NCI-H1105 (cell line): ENCODE results near the gene ZNF621.
A peak's percentile ranks its signal among the peaks of the same experiment; 100 is the strongest.

ENCODE experiments used
- DNase-seq: peaks from one replicate; lab custom pipeline; 2025; lab: John Stamatoyannopoulos, UW

The ZNF621 gene

GRCh38 chr3:40524568-40525285 lies at the start of gene ZNF621:
Gene ZNF621 (plus strand): TSS chr3:40524960. CDS start chr3:40525841, 881 bp downstream.
- peak; percentile 55 for DNase-seq

- DNase-seq = peak; percentile 46
These were observed 48.0 kb upstream of the ZNF621 start, which contains the start of gene ZNF619 for GRCh38 chr3:40476478-40477470. Gene ZNF619 (plus strand): TSS chr3:40477122. CDS start chr3:40477980, 858 bp downstream.

- DNase-seq = no peak
These were observed 47.1 kb upstream of the ZNF621 start for GRCh38 chr3:40477666-40478065.

GRCh38 chr3:40487172-40487571 lies 37.6 kb upstream of the ZNF621 start:
- DNase-seq = no peak

GRCh38 chr3:40490916-40491315 lies 33.8 kb upstream of the ZNF621 start:
- DNase-seq = no peak

GRCh38 chr3:40494698-40495097 lies 30.1 kb upstream of the ZNF621 start:
- no peak for DNase-seq

- DNase-seq = no peak
These were observed 27.5 kb upstream of the ZNF621 start for GRCh38 chr3:40497288-40497687.

GRCh38 chr3:40499952-40500351 lies 24.8 kb upstream of the ZNF621 start:
- DNase-seq = no peak

GRCh38 chr3:40502034-40502433 lies 22.7 kb upstream of the ZNF621 start:
- no peak for DNase-seq

- no peak for DNase-seq
These were observed 19.9 kb upstream of the ZNF621 start for GRCh38 chr3:40504636-40505430.

GRCh38 chr3:40505599-40506462 lies 18.9 kb upstream of the ZNF621 start, which contains the start of gene ZNF620:
Gene ZNF620 (plus strand): TSS chr3:40506039. CDS start chr3:40506353, 314 bp downstream.
- peak; percentile 78 for DNase-seq

GRCh38 chr3:40511031-40511718 lies 13.6 kb upstream of the ZNF621 start:
- no peak for DNase-seq

- DNase-seq = no peak
These were observed 8.6 kb upstream of the ZNF621 start for GRCh38 chr3:40516201-40516600.

GRCh38 chr3:40518067-40518466 lies 6.7 kb upstream of the ZNF621 start:
- no peak for DNase-seq

GRCh38 chr3:40518848-40519247 lies 5.9 kb upstream of the ZNF621 start:
- DNase-seq = no peak

- no peak for DNase-seq
These were observed 3.5 kb upstream of the ZNF621 start for GRCh38 chr3:40521254-40521653.

- DNase-seq = no peak
These were observed 979 bp upstream of the ZNF621 start for GRCh38 chr3:40523781-40524180.

- DNase-seq = no peak
These were observed 565 bp upstream of the ZNF621 start for GRCh38 chr3:40524222-40524567.

- no peak for DNase-seq
These were observed 3.7 kb downstream of the ZNF621 start for GRCh38 chr3:40528426-40528825.

- no peak for DNase-seq
These were observed 7.5 kb downstream of the ZNF621 start for GRCh38 chr3:40532252-40532651.
